ENCODE measurements around the gene MUCL3.

MUCL3 gene

DNA sequence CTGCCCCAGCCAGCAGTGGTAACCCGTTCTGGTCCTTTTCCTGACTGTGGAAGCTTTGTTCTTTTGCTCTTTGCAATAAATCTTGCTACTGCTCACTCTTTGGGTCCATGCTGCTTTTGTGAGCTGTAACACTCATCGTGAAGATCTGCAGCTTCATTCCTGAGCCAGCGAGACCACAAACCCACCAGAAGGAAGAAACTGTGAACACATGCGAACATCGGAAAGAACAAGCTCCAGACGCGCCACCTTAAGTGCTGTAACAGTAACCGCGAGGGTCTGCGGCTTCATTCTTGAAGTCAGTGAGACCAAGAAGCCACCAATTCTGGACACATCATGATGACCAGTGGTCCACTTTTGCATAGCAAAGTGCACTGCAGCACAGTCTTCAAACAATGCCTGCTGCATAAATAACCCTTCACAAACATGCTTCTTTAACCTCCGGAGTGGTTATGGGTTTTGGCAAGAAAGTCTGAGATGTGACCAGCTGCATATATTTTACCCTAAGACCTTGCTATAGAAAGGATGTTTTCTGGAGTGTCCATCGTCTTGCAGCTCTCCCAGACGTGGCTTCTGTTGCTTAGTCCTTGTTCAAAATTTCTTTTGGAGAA lies 60.6 kb downstream of the MUCL3 start:
- no peak for FAIRE-seq
- TF ChIP-seq CTCF (IDR thresholded peaks at IDR 0.05; ENCODE audit: insufficient read depth, missing control alignments): no peak
- DNase-seq (ENCODE audit: insufficient read length, low spot score): no peak

DNA sequence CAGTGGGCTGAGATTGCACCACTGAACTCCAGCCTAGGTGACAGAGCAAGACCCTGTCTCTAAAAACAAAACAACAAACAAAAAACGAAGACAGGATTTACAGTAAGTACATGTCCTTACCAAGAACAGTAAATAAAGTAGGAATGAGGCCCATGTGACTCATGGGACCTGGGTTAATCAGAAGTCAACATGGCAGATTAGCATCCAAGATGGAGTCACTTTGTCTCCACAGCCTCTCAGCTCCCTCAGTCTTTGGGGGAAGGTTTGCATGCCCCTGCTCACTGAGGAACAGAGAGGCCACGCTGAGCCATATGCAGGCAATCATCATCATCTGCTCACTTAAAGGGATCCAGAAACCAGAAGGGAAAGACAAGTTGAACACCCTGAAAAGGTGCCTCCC lies 61.7 kb downstream of the MUCL3 start:
- DNase-seq (ENCODE audit: insufficient read length, low spot score): no peak
- TF ChIP-seq CTCF (IDR thresholded peaks at IDR 0.05; ENCODE audit: insufficient read depth, missing control alignments): no peak
- FAIRE-seq: no peak
